Memory B cell (primary cell): Measurements from ENCODE around the gene MRPL44.
"Not testable (repeated sequence)": the region's sequence is repeated elsewhere in the genome, so short reads cannot be mapped to it uniquely, and the experiment has no call there.

Source experiments
- ATAC-seq: fragments of 150-1000 bp; cut with Tn5 transposase; 2 replicates; pipeline ENCODE4 v1.10.0; 2021; ENCODE audit warnings: low read depth, mild to moderate bottlenecking, moderate library complexity
- DNase-seq, 2 donors: peaks; one replicate each; pipeline ENCODE4 v3.0.0; 2022; ENCODE audit warnings: low spot score in 2 of 2
- H3K27ac Mint-ChIP-seq: one replicate; pipeline ENCODE4 v1.8.0; 2022; ENCODE audit warnings: mild to moderate bottlenecking, moderate library complexity, mixed read lengths
- H3K27me3 Mint-ChIP-seq: one replicate; pipeline ENCODE4 v1.8.0; 2022; ENCODE audit warnings: mixed read lengths
- H3K36me3 Mint-ChIP-seq: one replicate; pipeline ENCODE4 v1.8.0; 2022; ENCODE audit warnings: mild to moderate bottlenecking, mixed read lengths
- H3K4me1 Mint-ChIP-seq: one replicate; pipeline ENCODE4 v1.8.0; 2022; ENCODE audit warnings: mixed read lengths
- H3K4me3 Mint-ChIP-seq: one replicate; pipeline ENCODE4 v1.8.0; 2022; ENCODE audit warnings: mild to moderate bottlenecking, moderate library complexity, mixed read lengths
- H3K9me3 Mint-ChIP-seq: one replicate; pipeline ENCODE4 v1.8.0; 2022; ENCODE audit warnings: mixed read lengths

Gene MRPL44

DNA sequence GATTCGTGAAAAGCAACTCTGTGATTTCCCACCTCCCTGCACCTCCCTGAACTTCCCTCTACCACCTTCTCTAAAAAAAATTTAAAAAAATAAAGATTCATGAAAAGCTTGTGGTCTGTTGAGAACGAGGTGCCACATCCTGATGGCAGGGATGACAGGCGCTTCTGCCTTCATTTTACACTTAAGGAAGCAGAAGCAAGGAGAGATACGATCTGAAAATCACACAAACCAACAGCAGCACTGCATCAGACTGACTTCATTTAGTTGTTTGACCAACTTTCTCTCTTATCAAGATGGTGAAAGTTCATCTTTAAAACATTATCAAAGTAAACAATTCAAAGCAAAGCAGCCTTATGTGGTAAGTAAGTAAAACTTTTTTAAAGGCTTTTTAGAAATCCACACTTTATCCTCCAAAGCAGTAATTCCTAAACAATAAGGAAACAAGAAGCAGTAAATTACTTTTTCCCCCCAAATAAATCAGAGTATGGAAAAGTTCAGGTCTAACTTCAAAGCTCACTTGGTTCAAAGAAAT is 27.6 kb upstream of the MRPL44 start:
- Mint-ChIP-seq H3K9me3 (peaks cover 6% of the 10 kb centered on the region), H3K27me3 (no peaks in the 10 kb centered on the region), H3K27ac (peak overlapping the region; percentile 77), H3K4me1 (peaks cover 30% of the 10 kb centered on the region), H3K4me3 (no peak overlapping the region), H3K36me3 (peaks cover 16% of the 10 kb centered on the region)
- DNase-seq (no peak), ATAC-seq (peak; percentile 51)

DNA sequence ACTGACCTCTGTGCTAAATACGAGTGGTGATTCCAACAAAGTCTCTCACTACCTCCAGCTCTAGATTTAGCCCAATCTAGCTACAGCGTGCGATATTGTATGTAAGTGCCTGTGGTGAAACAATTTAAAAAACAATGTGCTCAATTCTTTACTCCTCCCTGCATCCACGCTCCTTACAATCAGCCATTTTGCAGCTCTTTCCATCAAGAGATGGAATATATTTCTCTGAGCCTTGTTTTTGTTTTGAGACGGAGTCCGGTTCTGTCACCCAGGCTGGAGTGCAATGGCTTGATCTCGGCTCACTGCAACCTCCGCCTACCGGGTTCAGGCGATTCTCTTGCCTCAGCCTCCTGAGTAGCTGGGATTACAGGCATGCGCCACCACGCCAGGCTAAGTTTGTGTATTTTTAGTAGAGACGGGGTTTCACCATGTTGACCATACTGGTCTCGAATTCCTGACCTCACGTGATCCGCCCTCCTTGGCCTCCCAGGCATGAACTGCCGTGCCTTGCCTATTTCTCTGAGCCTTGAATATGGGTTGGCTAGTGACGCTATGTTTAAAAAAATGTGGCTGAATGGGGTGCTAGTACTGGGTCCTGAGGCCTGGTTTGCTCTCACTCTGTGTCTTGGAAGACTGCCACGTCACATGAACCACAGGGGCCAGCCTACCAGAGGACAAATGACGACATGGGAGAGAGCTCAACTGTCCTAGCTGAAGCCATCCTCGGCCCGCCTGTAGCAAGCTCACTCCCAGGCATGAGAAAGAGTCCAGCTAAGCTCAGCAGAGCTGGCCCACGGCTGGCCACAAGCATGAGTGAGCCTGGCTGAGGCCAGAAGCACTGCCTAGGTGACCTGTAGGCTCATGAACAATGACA is 26.9 kb upstream of the MRPL44 start:
- ATAC-seq: no peak
- no peak overlapping the region for H3K4me3 Mint-ChIP-seq
- DNase-seq: no peak
- peaks cover 6% of the 10 kb centered on the region for H3K9me3 Mint-ChIP-seq
- peak overlapping the region; percentile 77 for H3K27ac Mint-ChIP-seq
- H3K27me3 Mint-ChIP-seq: no peaks in the 10 kb centered on the region
- H3K36me3 Mint-ChIP-seq: peaks cover 16% of the 10 kb centered on the region
- peaks cover 35% of the 10 kb centered on the region for H3K4me1 Mint-ChIP-seq

DNA sequence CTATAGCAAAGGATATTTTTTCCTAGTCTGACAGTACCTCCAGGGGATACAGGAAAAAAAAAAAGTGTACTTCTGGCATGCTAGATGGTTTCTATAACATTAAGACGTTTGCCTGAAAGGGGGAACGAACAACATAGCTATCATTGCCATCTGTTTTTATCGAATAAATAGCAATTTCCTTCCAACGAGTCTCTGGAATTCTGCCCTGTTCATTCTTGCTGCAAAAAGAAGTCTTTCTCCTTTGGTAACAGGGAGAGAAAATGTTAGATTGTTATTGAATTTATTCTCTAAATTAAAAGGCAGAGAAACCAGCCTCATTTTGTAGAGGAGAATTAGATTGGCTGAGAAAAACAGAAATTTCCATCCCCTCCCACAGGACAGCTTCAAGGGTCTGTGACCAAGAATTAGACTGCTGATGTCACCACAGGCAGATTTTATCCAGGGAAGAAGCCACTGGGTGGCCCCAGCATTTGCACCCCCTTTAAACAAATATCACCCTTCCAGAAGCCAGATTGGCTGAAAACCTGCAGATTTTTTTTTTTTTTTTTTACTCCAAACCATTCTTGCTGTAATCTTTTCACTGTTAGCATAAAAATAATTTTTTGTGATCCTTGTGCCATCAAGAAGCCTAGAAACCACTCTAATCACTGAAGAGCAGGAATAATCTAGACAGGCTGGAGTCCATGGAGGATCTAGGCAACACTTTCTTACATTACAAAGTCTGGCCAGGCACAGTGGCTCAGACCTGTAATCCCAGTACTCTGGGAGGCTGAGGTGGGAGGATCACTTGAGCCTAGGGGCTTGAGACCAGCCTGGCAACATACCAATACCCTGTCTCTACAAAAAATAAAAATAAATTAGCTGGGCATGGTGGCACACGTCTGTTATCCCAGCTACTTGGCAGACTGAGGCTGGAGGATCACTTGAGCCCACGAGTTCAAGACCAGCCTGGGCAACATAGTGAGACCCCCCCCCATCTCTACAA is 24.2 kb upstream of the MRPL44 start:
- H3K27me3 Mint-ChIP-seq: no peaks in the 10 kb centered on the region

DNA sequence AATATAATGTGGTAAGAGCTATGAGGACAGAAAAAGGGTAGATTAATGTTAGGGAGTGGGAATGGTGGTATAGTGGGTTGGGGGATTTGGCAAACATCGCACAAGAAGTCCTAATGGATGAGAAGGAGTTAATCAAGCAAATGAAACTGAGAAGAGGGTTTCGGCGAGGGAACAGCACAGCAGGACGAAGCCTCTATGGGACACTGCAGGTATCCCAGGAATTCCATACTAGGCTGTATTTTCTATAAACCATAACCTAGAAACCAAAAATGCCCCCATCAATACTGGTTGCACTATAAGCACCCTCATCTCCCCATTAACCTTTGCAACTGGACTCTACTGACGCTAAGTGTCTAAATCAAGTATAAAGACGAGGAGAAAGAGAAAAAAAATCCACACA is 22.4 kb upstream of the MRPL44 start:
- ATAC-seq (no peak), DNase-seq (no peak)
- Mint-ChIP-seq H3K36me3 (peaks cover 7% of the 10 kb centered on the region), H3K9me3 (no peaks in the 10 kb centered on the region), H3K4me1 (peaks cover 40% of the 10 kb centered on the region), H3K4me3 (no peak overlapping the region), H3K27me3 (no peaks in the 10 kb centered on the region), H3K27ac (no peak overlapping the region)

More for the DNA sequence above, 24.2 kb upstream of the MRPL44 start:
- DNase-seq: no peak
- Mint-ChIP-seq H3K4me1 (peaks cover 41% of the 10 kb centered on the region), H3K4me3 (no peak overlapping the region), H3K27ac (peak overlapping the region; percentile 20), H3K36me3 (peaks cover 9% of the 10 kb centered on the region), H3K9me3 (peaks cover 2% of the 10 kb centered on the region)
- no peak for ATAC-seq

DNA sequence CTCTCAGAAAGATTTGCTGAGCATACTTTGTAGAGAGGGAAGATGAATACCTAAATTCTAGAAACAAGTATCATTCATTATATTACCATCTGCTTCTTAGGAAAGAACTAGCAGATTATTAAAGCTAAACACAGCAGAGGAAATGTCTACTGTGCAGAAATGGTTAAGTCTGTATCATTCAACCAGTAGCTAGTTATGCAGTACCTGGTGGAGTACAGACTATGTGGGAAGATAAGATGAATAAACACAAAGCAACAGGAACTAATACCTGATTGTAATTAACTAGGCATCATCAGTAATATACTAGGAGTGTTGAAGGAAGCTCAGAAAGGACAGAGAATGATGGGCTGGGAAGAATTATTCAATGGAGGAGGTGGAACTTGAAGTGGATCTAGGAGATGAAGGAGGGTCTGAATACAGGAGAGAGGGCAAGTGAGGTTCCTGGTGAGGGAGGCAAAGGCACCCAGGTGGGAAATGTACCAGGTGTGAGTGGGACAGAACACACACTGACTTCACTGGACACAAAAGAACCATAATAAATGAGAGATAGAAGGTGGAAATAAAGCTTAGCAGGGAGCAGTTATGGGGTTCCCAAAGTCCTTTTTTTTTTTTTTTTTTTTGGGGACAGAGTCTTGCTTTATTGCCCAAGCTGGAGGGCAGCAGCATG is 21.7 kb upstream of the MRPL44 start:
- no peak for DNase-seq
- Mint-ChIP-seq H3K27ac (peak overlapping the region; percentile 38), H3K4me3 (no peak overlapping the region), H3K9me3 (no peaks in the 10 kb centered on the region), H3K36me3 (peaks cover 7% of the 10 kb centered on the region), H3K4me1 (peaks cover 33% of the 10 kb centered on the region), H3K27me3 (no peaks in the 10 kb centered on the region)
- no peak for ATAC-seq

DNA sequence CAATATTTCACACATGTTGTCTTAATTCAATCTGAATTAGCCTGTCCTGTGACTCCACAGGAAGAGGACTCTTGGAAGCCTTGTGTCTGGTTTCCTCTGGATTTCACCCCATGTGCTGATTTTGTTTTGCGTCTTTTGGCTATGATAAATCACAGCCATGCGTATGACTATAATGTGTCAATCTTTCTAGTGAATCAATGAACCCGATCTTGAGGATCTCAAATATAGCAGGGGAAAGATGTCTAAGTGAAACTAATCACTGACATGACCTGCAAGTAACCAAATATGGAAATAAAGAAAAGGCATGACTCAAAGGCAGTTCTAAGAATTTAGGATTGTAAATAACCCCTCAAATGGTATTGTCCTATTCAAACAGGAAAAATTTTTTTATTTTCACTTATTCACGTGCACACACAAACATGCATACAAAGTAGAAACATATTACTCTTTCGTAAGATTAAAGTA is 20.4 kb upstream of the MRPL44 start:
- peak overlapping the region; percentile 38 for H3K27ac Mint-ChIP-seq
- DNase-seq (no peak), ATAC-seq (no peak)
- H3K27me3 Mint-ChIP-seq: no peaks in the 10 kb centered on the region
- H3K4me3 Mint-ChIP-seq: no peak overlapping the region
- peaks cover 38% of the 10 kb centered on the region for H3K4me1 Mint-ChIP-seq
- H3K36me3 Mint-ChIP-seq: peaks cover 10% of the 10 kb centered on the region
- peaks cover 2% of the 10 kb centered on the region for H3K9me3 Mint-ChIP-seq

DNA sequence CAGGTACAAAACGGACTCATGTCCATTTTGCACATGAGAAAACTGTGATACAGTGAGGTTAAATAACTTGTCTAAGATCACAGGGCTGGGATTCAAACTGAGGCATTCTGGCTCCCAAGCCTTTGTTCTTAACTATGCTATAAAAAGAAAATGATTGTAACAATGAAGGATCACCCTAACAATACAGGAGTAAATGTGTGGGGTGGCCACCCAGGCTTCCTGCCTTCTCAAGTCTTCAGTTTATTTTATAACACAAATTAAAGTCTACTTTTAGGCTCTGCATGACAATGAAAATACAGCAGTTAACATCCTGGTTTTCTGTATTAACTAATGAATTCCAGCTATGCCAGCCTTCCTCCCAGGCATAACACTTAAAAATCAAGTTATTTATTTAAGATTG is 19.7 kb upstream of the MRPL44 start:
- Mint-ChIP-seq H3K9me3 (peaks cover 2% of the 10 kb centered on the region), H3K27ac (no peak overlapping the region), H3K4me1 (peaks cover 38% of the 10 kb centered on the region), H3K4me3 (no peak overlapping the region), H3K27me3 (no peaks in the 10 kb centered on the region), H3K36me3 (peaks cover 10% of the 10 kb centered on the region)
- DNase-seq (no peak), ATAC-seq (no peak)

DNA sequence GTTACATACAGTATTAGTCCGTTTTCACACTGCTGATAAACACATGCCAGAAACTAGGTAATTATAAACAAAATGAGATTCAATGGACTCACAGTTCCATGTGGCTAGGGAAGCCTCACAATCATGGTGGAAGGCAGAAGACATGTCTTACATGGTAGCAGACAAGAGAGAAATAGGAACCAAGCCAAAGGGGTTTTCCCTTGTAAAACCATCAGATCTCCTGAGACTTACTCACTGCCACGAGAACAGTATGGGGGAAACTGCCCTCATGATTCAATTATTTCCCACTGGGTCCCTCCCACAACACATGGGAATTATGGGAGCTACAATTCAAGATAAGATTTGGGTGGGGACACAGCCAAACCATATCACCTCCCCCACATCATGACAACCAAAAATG is 17.8 kb upstream of the MRPL44 start:
- DNase-seq: peak in 1 of 2 donors; percentile 23
- peaks cover 12% of the 10 kb centered on the region for H3K36me3 Mint-ChIP-seq
- peak overlapping the region; percentile 62 for H3K27ac Mint-ChIP-seq
- ATAC-seq: peak; percentile 86
- H3K4me1 Mint-ChIP-seq: peaks cover 40% of the 10 kb centered on the region
- peak overlapping the region; percentile 21 for H3K4me3 Mint-ChIP-seq
- not testable (repeated sequence) for H3K27me3 Mint-ChIP-seq, H3K9me3 Mint-ChIP-seq

DNA sequence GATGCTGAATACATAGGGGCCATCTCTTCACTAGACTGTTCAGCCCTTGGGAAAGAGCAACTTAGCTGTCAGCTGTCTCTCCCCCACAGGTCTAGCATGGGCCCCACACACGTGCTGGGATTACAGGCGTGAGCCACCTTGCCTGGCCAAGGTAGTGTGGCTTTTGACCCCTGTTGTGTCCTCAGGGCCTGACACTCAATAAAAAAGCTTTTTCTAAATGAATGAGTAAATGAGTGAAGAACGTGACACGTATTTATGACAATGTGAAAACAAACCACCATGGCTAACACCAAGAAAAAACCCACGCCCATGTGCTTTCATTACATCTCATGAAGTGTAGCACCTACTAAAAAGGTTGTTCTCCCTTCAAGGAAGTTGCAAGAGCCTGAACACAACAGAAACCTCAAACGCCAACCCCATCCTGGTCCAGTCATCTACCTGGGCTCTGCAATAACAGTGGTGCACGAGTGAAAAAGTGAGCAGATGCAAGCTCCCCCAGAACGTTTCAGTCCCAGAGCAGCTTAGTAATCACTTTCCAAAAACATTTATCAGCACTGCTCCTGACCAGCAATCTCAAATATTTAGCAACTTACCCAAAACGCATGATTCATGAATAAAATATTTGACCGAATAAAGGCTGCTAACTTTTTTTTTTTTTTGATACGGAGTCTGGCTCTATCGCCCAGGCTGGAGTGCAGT is 15.5 kb upstream of the MRPL44 start:
- Mint-ChIP-seq H3K27ac (peak overlapping the region; percentile 46), H3K4me3 (peak overlapping the region; percentile 59), H3K4me1 (peaks cover 32% of the 10 kb centered on the region), H3K9me3 (peaks cover 2% of the 10 kb centered on the region), H3K36me3 (peaks cover 10% of the 10 kb centered on the region), H3K27me3 (no peaks in the 10 kb centered on the region)
- no peak for DNase-seq
- no peak for ATAC-seq

DNA sequence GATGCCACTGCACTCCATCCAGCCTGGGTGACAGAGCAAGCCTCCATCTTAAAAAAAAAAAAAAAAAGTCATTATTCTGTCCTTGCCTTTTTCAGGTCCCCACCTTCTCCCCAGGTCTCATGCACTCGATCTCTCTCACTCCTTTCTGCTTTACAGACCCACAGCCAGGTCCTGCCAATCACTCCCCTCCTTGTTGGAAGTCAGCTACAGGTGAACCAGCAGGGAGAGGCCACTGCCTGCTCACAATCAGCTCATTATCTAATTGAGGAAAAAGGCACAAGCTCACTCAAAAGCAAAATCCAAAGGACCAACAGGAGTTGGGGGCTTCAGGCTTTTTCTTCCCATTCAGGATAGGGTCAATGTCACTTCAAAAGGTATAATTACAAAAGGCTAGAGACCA is 14.1 kb upstream of the MRPL44 start:
- Mint-ChIP-seq H3K4me1 (peaks cover 30% of the 10 kb centered on the region), H3K4me3 (peak overlapping the region; percentile 98), H3K27me3 (no peaks in the 10 kb centered on the region), H3K27ac (peak overlapping the region; percentile 97), H3K9me3 (peaks cover 2% of the 10 kb centered on the region), H3K36me3 (peaks cover 10% of the 10 kb centered on the region)
- no peak for ATAC-seq
- DNase-seq: no peak

DNA sequence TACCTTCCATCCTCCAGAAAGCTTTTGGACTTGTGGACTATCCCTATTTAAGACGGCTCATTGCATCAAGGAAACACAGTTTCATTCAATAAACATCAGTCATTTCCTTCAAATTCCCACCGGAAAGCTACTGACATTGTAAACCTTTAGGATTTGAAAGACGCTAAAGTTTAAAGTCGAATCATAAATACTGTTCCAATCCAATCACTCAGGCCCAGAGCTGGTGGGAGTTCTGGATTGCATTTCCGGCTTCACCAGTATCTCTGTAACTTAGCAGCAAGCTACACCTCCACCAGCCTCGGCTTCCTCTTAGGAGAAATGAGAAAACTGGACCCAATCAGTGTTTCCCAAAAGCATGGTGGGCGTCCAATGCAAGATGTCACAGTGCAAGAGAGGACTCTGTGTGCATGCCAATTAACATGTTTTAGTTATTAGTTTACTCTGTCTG is 13.7 kb upstream of the MRPL44 start:
- DNase-seq (no peak), ATAC-seq (no peak)
- Mint-ChIP-seq H3K4me3 (peak overlapping the region; percentile 98), H3K27me3 (no peaks in the 10 kb centered on the region), H3K9me3 (peaks cover 2% of the 10 kb centered on the region), H3K4me1 (peaks cover 32% of the 10 kb centered on the region), H3K36me3 (peaks cover 10% of the 10 kb centered on the region), H3K27ac (peak overlapping the region; percentile 97)

DNA sequence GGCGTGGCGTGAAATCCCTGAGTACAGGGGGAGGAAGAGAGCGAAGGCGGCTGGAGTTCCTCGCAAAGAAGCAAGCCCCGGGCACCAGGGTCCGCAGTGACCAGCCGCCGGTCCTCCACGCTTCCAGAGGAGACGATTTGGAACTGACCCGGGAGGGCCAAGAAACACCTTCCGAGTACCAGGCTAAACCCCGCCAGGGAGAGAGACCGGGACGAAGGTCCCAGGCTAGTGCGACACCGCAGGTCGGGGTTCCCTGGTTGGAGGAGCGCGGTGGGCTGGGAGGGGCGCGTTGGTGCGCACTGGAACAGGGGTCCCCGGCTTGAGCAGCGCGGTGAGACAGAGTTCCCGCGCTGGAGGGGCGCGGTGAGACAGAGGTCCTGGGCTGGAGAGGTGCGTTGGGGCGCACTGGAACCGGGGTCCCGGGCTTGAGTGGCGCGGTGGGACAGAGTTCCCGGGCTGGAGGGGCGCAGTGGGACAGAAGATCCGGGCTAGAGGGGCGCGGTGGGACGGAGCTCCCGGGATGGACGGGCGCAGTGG is 13.0 kb upstream of the MRPL44 start:
- peak overlapping the region; percentile 97 for H3K27ac Mint-ChIP-seq
- peaks cover 2% of the 10 kb centered on the region for H3K9me3 Mint-ChIP-seq
- DNase-seq (peak; percentile 11 to 37), ATAC-seq (peak; percentile 10)
- H3K27me3 Mint-ChIP-seq: no peaks in the 10 kb centered on the region
- H3K36me3 Mint-ChIP-seq: peaks cover 9% of the 10 kb centered on the region
- H3K4me3 Mint-ChIP-seq: peak overlapping the region; percentile 98
- peaks cover 32% of the 10 kb centered on the region for H3K4me1 Mint-ChIP-seq
